ENCODE data around the gene MBD5.

Gene MBD5

GRCh38 chr2:148096012-148096411 lies 75.1 kb downstream of the MBD5 start:
- Histone ChIP-seq H3K9ac (no peak overlapping the region), H3K27me3 (ENCODE audit: control insufficient read depth, insufficient read depth, low read length) (no peaks in the 10 kb centered on the region), H3K36me3 (ENCODE audit: control insufficient read depth, insufficient read depth, low read length) (no peaks in the 10 kb centered on the region), H3K79me2 (no peaks in the 10 kb centered on the region), H3K9me3 (ENCODE audit: control insufficient read depth, low read length) (no peaks in the 10 kb centered on the region), H3K27ac (no peak overlapping the region), H3K4me1 (no peaks in the 10 kb centered on the region), H3K4me2 (ENCODE audit: low read length) (no peak overlapping the region), H2AFZ (no peak overlapping the region), H3K4me3 (ENCODE audit: low read depth, low read length) (no peak overlapping the region)
- TF ChIP-seq CTCF (IDR thresholded peaks at IDR 0.05) = no peak

DNA sequence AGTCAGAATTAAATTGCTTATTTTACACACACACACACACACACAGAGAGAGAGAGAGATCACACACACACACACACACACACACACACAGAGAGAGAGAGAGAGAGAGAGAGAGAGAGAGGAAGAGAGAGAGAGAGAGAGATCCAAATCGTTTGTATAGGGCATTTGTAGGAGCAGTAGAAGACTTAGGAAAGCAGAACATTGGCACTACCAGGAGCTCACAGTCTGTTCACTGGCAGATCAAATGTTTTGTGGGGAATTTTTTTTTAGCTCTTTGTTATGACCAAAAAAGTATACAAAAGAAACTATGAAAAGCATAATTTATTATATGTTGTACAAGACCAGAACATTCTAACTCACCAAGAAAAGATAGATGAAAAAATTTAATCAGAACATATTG lies 81.8 kb downstream of the MBD5 start:
- H3K4me2 ChIP-seq (ENCODE audit: low read length) = no peak overlapping the region
- TF ChIP-seq CTCF (IDR thresholded peaks at IDR 0.05) = no peak
- H2AFZ ChIP-seq = no peak overlapping the region
- no peaks in the 10 kb centered on the region for H3K36me3 ChIP-seq (ENCODE audit: control insufficient read depth, insufficient read depth, low read length)
- H3K27me3 ChIP-seq (ENCODE audit: control insufficient read depth, insufficient read depth, low read length) = no peaks in the 10 kb centered on the region
- H3K9me3 ChIP-seq (ENCODE audit: control insufficient read depth, low read length) = no peaks in the 10 kb centered on the region
- H3K4me3 ChIP-seq (ENCODE audit: low read depth, low read length) = no peak overlapping the region
- H3K27ac ChIP-seq = no peak overlapping the region
- H3K79me2 ChIP-seq = no peaks in the 10 kb centered on the region
- H3K4me1 ChIP-seq = no peaks in the 10 kb centered on the region
- H3K9ac ChIP-seq = no peak overlapping the region

- Histone ChIP-seq H3K27me3 (ENCODE audit: control insufficient read depth, insufficient read depth, low read length) (no peaks in the 10 kb centered on the region), H3K36me3 (ENCODE audit: control insufficient read depth, insufficient read depth, low read length) (no peaks in the 10 kb centered on the region), H3K4me3 (ENCODE audit: low read depth, low read length) (no peak overlapping the region), H3K79me2 (peaks cover 3% of the 10 kb centered on the region), H3K9me3 (ENCODE audit: control insufficient read depth, low read length) (no peaks in the 10 kb centered on the region), H3K9ac (no peak overlapping the region), H2AFZ (no peak overlapping the region), H3K4me2 (ENCODE audit: low read length) (no peak overlapping the region), H3K4me1 (no peaks in the 10 kb centered on the region), H3K27ac (no peak overlapping the region)
- no peak for TF ChIP-seq CTCF (IDR thresholded peaks at IDR 0.05)
Measured at GRCh38 chr2:148103946-148104345, 83.1 kb downstream of the MBD5 start.

GRCh38 chr2:148106331-148106730 lies 85.4 kb downstream of the MBD5 start:
- no peak for TF ChIP-seq CTCF (IDR thresholded peaks at IDR 0.05)
- Histone ChIP-seq H3K27me3 (ENCODE audit: control insufficient read depth, insufficient read depth, low read length) (no peaks in the 10 kb centered on the region), H3K9me3 (ENCODE audit: control insufficient read depth, low read length) (no peaks in the 10 kb centered on the region), H3K79me2 (peaks cover 4% of the 10 kb centered on the region), H3K27ac (no peak overlapping the region), H2AFZ (no peak overlapping the region), H3K4me2 (ENCODE audit: low read length) (no peak overlapping the region), H3K4me3 (ENCODE audit: low read depth, low read length) (no peak overlapping the region), H3K4me1 (no peaks in the 10 kb centered on the region), H3K36me3 (ENCODE audit: control insufficient read depth, insufficient read depth, low read length) (no peaks in the 10 kb centered on the region), H3K9ac (no peak overlapping the region)

DNA sequence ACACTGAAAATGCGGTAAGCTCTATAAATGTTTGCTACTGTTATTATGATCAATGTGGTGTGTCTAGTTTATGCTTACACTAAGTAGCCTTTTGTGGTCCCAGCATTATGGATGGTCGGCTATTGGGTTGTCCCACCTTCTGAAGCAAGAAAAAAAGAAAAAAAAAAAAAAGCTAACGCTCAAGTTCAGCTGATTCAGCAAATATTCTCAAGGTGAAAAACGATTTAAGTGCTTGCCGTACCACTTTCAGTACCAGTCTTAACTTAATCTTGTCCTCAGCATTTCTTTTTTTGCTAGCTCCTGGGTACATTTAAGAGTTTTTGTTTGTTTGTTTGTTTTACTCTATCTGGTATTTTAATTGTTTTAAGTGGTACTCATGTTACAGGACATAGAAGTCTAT lies 87.5 kb downstream of the MBD5 start:
- Histone ChIP-seq H3K4me3 (ENCODE audit: low read depth, low read length) (no peak overlapping the region), H3K4me2 (ENCODE audit: low read length) (no peak overlapping the region), H3K36me3 (ENCODE audit: control insufficient read depth, insufficient read depth, low read length) (no peaks in the 10 kb centered on the region), H3K79me2 (peaks cover 4% of the 10 kb centered on the region), H3K4me1 (no peaks in the 10 kb centered on the region), H2AFZ (no peak overlapping the region), H3K9me3 (ENCODE audit: control insufficient read depth, low read length) (no peaks in the 10 kb centered on the region), H3K27me3 (ENCODE audit: control insufficient read depth, insufficient read depth, low read length) (no peaks in the 10 kb centered on the region), H3K27ac (no peak overlapping the region), H3K9ac (no peak overlapping the region)
- TF ChIP-seq CTCF (IDR thresholded peaks at IDR 0.05) = no peak
